Endothelial cell of umbilical vein (primary cell): ENCODE data around the gene RIGI.

Experiments
- FOS ChIP-seq: IDR thresholded peaks from 2 replicates; pipeline ENCODE4 v1.6.1; 2011; ENCODE audit warnings: mild to moderate bottlenecking, low read length, moderate library complexity, borderline replicate concordance; ENCODE audit not compliant: insufficient read depth
- GATA2 ChIP-seq: IDR thresholded peaks from 2 replicates; pipeline ENCODE4 v1.7.0; 2011; ENCODE audit warnings: low read depth, mild to moderate bottlenecking, moderate library complexity, mixed read lengths, low read length; ENCODE audit not compliant: insufficient read length, insufficient read depth
- MYC ChIP-seq: IDR thresholded peaks from one replicate; pipeline ENCODE4 v1.6.1; 2011; ENCODE audit warnings: mild to moderate bottlenecking, low read depth, low read length
- POLR2A ChIP-seq: IDR thresholded peaks from 2 replicates; pipeline ENCODE4 v1.6.1; 2012; ENCODE audit warnings: low read depth, mild to moderate bottlenecking, control low read depth, low read length
- POLR2AphosphoS5 ChIP-seq: IDR thresholded peaks from 2 replicates; pipeline ENCODE4 v1.6.1; 2012; ENCODE audit warnings: low read depth, mild to moderate bottlenecking, control low read depth, low read length, moderate library complexity; ENCODE audit not compliant: insufficient read depth
- TF ChIP-seq, protein P1 (sequence below), 2 donors: IDR thresholded peaks; 1 replicate in 1 of 2; 2 replicates in 1 of 2; pipeline ENCODE4 v1.5.1; 2011; ENCODE audit warnings: low read length in 2 of 2, mild to moderate bottlenecking in 2 of 2, moderate library complexity in 2 of 2, control low read depth in 1 of 2, inconsistent platforms in 1 of 2, low read depth in 1 of 2; ENCODE audit not compliant: insufficient read depth in 1 of 2; ENCODE audit errors: extremely low read depth in 1 of 2
- TF ChIP-seq, protein P2 (sequence below): IDR thresholded peaks from 2 replicates; pipeline ENCODE4 v1.6.1; 2011; ENCODE audit not compliant: insufficient read depth, insufficient read length

DNA sequence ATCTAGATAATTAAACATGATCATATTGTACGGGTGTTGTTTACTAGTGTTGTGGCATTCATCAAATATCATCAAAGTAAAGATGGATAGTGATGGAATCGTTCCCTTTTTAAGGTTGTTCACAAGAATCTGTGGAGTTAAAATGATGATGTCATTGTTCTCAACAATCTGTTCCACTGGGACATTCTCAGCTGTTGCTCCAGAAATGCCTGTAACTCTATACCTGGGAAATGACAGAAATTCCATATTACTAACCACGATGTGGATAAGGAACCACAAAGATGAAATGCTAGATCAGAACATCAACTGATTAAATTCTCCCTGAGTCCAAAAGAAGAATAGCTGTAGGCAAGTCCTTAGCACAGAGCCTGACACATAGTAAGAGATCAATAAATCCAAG lies 38.0 kb downstream of the RIGI start:
- TF ChIP-seq, protein P1, sequence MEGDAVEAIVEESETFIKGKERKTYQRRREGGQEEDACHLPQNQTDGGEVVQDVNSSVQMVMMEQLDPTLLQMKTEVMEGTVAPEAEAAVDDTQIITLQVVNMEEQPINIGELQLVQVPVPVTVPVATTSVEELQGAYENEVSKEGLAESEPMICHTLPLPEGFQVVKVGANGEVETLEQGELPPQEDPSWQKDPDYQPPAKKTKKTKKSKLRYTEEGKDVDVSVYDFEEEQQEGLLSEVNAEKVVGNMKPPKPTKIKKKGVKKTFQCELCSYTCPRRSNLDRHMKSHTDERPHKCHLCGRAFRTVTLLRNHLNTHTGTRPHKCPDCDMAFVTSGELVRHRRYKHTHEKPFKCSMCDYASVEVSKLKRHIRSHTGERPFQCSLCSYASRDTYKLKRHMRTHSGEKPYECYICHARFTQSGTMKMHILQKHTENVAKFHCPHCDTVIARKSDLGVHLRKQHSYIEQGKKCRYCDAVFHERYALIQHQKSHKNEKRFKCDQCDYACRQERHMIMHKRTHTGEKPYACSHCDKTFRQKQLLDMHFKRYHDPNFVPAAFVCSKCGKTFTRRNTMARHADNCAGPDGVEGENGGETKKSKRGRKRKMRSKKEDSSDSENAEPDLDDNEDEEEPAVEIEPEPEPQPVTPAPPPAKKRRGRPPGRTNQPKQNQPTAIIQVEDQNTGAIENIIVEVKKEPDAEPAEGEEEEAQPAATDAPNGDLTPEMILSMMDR (IDR thresholded peaks at IDR 0.05; ENCODE audit: extremely low read depth in 1 of 2, insufficient read depth in 1 of 2, low read depth in 1 of 2, low read length in 2 of 2): no peak
- no peak for TF ChIP-seq POLR2A
- no peak for TF ChIP-seq MYC
- TF ChIP-seq GATA2: no peak
- no peak for TF ChIP-seq POLR2AphosphoS5
- no peak for TF ChIP-seq FOS
- TF ChIP-seq, protein P2, sequence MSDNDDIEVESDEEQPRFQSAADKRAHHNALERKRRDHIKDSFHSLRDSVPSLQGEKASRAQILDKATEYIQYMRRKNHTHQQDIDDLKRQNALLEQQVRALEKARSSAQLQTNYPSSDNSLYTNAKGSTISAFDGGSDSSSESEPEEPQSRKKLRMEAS: no peak
